Measurements from ENCODE around the gene PARP9.

PARP9 gene

GRCh38 chr3:122560680-122561079 lies 3.4 kb downstream of the PARP9 start:
- DNase-seq (ENCODE audit: low read depth) = peak; percentile 79
- no peak overlapping the region for H3K4me3 ChIP-seq (replicated peaks; ENCODE audit: low read depth, low read length)
- peak; percentile 67 for TF ChIP-seq CTCF (IDR thresholded peaks at IDR 0.05; ENCODE audit: low read length, missing control alignments)

DNA sequence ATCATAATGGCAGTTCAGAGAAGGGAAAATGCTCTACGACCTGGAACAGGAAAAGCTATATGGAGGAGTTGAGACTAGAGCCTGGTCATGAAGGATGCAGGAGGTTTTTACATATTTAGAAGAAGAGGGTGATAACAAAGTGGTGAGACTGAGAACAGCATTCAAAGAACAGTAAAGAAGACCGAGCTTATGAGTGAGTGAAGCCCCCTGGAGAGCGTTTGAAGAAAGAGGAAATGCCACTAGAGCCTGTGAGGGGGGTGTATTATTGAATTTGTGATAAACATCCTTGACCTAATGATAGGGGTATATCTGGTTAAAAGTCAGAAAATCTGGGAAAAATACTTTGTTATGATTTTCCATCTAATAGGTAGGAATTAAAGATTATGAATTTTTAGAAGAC lies 4.2 kb downstream of the PARP9 start:
- DNase-seq (ENCODE audit: low read depth) = no peak
- no peak overlapping the region for H3K4me3 ChIP-seq (replicated peaks; ENCODE audit: low read depth, low read length)
- TF ChIP-seq CTCF (IDR thresholded peaks at IDR 0.05; ENCODE audit: low read length, missing control alignments) = no peak

- TF ChIP-seq CTCF (IDR thresholded peaks at IDR 0.05; ENCODE audit: low read length, missing control alignments) = no peak
- no peak overlapping the region for H3K4me3 ChIP-seq (replicated peaks; ENCODE audit: low read depth, low read length)
- no peak for DNase-seq (ENCODE audit: low read depth)
Observed at GRCh38 chr3:122558605-122559004, 5.5 kb downstream of the PARP9 start.

GRCh38 chr3:122557356-122557755 lies 6.7 kb downstream of the PARP9 start:
- TF ChIP-seq CTCF (IDR thresholded peaks at IDR 0.05; ENCODE audit: low read length, missing control alignments) = no peak
- DNase-seq (ENCODE audit: low read depth) = no peak
- no peak overlapping the region for H3K4me3 ChIP-seq (replicated peaks; ENCODE audit: low read depth, low read length)

DNA sequence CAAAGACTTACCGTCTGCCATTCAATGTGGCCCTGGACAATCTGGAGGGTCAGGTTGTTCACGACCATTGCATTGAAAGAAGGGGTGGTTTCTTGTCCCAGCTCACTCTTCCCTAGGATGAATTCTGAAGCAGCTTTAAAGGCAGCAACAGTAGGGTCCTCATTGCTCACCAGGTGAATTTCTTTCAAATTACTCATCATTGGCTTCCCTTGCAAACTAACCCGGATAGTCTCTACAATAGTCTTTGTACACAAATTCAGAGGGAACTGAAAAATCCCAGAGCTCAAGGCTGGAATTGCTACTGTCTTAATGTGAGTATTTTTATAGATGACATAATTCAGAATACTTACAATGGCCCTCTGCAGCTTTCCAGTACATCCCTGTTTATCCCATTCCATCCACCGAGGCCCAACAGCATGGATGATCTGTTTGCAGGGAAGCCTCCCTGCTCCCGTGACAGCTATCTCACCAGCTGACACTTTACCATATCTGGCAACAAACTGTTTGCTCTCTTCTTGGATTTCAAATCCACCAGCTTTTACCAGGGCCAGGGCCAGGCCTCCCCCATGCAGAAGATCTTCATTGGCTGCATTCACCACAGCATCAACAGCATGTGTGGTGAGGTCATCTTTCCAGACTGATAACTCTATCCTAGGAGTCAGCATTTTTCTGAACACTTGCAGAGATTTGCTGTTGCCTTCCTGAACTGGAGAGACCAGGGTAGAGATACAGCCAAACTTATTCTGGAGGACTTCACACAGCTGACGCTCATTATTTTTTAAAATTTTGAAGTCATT lies 8.6 kb downstream of the PARP9 start:
- peak; percentile 22 for DNase-seq (ENCODE audit: low read depth)
- H3K4me3 ChIP-seq (replicated peaks; ENCODE audit: low read depth, low read length) = no peak overlapping the region
- TF ChIP-seq CTCF (IDR thresholded peaks at IDR 0.05; ENCODE audit: low read length, missing control alignments) = no peak

DNA sequence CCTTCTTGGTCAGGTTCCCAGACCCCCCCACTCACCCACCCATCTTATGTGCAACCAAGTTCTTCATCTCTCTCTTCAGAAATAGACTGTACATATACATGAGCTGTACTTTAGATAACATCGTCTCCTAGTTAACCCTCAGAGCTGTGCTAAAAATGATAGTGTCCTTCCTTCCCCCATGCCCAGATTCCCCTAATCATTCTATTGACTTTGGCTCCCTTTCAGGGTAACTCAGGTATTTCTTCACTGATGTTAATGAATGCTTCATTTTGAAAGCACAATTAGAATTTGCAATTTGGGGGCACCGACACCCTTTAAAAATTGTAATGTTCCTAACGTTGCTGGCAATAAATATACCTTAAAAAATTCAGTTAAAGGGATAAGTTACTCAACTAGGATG lies 10.9 kb downstream of the PARP9 start:
- no peak for DNase-seq (ENCODE audit: low read depth)
- no peak for TF ChIP-seq CTCF (IDR thresholded peaks at IDR 0.05; ENCODE audit: low read length, missing control alignments)
- no peak overlapping the region for H3K4me3 ChIP-seq (replicated peaks; ENCODE audit: low read depth, low read length)

DNA sequence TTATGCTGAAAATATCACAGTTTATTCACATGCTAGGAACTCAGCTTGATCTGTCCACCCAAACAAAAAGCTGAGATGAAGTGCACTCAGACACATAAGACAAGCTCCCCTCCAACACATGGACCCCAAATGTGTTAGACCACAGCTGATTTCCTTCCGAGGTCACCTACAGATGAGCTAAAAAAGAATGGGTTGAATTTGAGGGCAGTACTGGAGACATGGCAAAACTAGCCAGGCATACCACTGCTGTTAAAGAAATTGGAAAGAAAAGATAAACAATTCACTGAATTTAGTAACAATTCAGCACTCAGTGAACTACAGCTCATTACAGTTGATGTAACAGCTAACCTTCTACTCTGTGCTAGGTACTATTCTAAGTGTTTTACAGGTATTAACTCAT lies 15.5 kb downstream of the PARP9 start:
- TF ChIP-seq CTCF (IDR thresholded peaks at IDR 0.05; ENCODE audit: low read length, missing control alignments) = no peak

More for the DNA sequence above, 15.5 kb downstream of the PARP9 start:
- no peak for DNase-seq (ENCODE audit: low read depth)
- H3K4me3 ChIP-seq (replicated peaks; ENCODE audit: low read depth, low read length) = no peak overlapping the region
